CD4-positive, alpha-beta T cell treated with Interleukin-10 for 1 hour (primary cell): ENCODE data around the gene AKT1.
A peak's percentile ranks its signal among the peaks of the same experiment; 100 is the strongest.
"Not testable (repeated sequence)": the region's sequence is repeated elsewhere in the genome, so short reads cannot be mapped to it uniquely, and the experiment has no call there.

Experiments
- DNase-seq: peaks from one replicate; pipeline ENCODE4 v3.0.0-alpha.2; 2020

AKT1 gene

DNA sequence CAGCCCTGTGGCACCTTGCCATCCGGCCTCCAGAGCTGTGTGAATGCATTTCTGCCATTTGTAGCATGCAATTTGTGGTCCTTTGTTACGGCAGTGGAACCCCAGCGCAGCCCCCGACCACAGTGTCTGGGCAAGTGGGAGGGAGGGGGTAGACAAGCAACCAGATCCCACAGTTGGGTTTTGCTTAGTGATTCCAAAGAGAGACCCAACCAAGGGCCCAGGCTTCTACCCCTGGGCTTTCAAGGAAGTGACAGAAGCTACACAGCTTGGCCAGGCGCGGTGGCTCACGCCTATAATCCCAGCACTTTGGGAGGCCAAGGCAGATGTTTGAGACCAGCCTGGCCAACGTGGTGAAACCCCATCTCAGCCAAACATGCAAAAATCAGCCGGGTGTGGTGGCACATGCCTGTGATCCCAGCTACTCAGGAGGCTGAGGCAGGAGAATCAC lies 23.2 kb upstream of the AKT1 start:
- no peak for DNase-seq

DNA sequence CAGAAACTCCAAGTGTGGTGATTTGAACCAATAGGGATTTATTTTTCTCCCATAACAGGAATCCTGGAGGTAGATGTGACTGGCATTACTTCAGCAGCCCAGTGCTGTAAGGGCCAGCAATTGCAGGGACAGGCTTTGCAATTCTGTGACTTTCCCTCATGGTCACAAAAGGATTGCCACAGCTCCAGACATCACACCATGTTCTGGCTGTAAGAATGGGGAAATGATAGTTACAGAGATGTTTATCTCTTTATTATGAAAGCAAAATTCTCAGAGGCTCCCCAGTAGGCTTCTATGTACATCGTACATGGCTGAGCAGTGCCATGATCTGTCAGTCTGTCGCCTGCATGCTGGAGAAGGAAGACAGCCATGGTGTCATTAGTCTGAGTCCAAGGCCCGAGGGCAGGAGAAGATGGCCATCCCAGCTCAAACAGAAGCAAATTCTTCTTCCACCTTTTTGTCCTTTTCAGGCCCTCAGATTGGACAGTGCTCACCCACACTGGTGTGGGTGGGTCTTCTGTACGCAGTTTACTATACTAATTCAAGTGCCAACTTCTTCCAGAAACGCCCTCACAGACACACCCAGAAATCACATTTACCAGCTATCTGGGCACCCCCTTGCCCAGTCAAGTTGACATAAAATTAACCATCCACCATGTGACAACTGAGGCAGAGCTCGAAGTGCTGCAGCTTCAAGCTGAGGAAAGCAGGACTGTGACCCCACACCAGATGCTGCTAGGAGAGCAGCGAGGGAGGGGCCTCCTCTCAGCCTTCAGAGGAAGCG lies 22.6 kb upstream of the AKT1 start:
- DNase-seq = no peak

DNA sequence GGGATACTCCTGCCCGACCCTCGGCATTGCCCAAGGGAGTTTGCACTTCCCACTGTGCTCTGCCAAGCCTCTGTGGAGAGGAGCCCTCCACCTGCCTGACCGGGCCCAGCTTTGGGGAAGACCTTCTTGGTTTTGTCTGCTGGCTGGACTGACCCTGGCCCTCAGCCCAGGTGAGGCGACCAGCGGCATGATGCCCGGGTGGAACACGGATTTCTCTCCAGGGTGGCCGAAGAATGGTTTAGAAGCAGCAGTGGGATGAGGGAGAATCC lies 21.0 kb upstream of the AKT1 start:
- no peak for DNase-seq

DNA sequence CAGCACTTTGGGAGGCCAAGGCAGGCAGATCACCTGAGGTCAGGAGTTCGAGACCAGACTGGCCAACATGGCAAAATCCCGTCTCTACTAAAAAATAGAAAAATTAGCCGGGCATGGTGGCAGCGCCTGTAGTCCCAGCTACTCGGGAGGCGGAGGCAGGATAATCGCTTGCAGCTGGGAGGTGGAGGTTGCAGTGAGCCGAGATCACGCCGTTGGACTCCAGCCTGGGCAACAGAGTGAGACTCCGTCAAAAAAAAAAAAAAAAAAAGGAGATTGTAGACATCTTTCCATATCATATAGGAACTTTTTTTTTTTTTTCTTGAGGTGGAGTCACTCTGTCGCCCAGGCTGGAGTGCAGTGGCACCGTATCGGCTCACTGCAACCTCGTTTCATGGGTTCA lies 19.2 kb upstream of the AKT1 start:
- not testable (repeated sequence) for DNase-seq

DNA sequence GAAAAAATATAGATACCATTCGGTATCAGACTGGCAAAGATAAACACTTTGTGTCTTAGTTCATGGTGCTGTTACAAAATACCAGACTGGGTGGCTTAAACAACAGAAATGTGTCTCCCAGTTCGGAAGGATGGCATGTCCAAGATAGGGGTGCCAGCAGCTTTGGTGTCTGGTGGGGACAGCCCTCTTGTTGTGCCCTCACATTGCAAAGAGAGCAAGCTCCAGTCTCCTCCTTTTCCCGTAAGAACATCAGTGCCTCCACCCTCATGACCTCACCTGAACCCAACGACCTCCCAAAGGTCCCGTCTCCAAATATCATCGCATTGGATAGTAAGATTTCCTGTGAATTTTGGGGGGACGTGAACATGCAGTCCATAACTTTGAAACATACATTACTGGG lies 17.7 kb upstream of the AKT1 start:
- no peak for DNase-seq

DNA sequence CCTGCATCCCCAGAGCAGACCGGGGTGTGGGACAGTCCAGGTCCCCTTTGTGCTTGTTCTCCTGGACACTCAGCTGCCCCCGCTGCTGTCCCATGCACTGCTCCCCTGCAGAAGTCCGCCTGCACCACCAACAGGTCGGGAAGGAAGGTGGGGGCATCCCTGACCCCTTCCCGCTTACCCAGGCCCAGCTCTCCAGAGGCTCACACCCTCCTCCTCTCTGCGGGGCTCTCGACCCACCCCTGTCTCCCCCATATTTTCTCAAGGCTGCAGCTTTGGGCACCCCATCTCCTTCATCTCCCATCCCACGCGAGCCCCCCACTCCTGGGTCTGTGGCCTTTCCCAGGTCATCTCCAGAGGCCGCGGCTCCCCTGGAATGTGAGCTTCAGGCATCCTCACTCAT lies 14.8 kb upstream of the AKT1 start:
- DNase-seq = no peak

DNA sequence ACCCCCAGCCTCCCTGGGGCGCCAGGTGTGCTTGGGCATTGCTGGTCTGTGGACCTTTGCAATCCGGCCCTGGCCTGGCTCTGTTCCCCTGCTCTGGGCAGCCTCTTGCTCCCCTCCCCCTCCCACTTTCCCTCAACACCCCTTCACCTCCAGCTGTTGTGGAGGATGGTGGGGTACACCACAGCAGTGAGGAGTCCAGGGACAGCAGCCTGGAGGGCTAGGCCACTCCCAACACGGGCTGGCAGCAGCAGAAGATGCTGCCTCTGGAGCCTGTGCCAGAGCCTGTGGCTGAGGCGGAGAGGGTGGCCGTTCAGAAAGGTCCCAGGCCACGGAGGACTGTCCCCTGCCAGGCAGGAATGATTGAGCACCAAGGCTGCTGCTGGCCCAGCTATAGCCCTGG lies 12.9 kb upstream of the AKT1 start:
- no peak for DNase-seq

DNA sequence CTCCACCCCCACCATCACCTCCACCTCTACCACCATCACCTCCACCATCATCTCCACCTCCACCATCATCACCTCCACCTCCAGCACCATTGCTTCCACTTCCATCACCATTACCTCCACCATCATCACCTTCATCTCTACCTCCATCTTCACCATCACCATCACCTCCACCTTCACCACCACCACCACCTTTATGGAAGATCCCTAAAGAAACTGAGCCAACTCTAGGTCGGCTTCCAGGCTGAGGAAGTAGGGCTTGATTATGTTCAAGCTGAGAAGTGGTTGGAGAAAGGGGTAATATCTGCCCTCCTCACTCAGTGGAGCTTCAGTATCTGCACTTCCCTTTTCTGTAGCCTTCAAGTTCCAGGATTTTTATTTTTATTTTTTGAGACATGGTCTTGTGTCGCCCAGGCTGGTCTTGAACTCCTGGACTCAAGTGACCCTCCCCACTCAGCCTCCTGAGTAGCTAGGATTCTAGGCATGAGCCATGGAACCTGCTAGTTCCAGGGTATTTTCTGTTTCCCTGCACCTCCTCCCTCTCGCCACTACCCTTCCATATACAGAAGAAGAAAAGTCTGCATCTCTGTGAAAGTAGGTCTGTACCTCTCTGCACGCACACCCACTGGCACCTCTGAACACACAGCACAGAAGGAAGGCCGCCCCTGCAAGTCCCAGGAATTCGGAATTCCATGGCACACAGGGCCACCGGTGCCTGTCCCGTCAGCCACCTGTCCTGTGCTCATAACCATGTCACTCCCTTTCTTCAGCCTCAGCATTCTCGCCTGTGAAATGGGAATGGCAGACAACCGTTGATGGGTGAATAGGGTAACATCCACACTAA lies 11.3 kb upstream of the AKT1 start:
- DNase-seq = no peak

DNA sequence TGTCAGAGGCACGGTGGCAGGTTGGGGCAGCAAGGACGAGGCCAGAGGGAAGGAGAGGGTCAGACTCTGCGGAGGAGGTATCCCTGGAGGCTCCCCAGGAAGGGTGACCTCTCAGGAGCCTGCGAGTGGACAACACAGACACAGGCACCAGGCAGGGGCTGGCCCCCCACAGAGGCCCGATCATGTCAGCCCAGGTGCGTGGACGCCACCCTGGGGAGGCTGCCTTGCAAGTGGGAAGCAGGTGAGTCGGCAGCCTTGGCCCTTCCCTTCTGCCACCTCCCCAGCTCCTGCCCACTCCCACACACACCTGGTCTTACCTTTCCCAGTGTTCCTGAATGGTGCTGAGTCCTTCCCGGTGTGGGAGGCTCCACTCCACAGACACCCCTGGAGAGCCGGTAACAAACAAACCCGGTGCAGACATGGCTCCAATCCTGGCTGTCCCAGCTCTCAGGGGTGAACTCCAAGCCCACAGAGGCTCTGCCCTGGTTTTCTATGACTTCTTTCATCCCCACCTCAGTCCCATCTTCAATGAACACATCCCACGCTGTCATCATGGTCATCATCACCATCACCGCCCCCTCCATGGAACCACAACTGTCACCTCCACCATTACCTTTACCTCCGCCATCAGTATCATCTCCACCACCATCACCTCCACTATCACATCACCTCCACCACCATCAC lies 10.5 kb upstream of the AKT1 start:
- DNase-seq = no peak

DNA sequence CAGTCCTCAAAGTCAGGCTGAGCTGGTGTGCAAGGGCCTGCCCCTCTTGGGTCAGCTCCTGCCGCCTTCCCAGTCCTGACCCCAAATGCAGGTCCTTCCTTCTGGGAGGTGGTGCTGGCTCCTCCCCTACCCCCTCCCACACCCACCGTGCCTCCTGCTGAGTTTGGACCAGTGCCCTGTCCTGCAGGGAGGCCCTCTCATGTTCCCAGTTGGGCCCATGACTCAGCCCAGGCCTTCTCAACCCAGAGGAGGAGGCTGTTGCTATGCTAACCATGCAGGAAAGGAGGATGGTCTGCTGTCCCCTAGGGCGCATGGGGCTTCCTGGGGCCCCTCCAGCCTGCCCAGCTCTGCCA lies 9.8 kb upstream of the AKT1 start:
- DNase-seq = no peak

DNA sequence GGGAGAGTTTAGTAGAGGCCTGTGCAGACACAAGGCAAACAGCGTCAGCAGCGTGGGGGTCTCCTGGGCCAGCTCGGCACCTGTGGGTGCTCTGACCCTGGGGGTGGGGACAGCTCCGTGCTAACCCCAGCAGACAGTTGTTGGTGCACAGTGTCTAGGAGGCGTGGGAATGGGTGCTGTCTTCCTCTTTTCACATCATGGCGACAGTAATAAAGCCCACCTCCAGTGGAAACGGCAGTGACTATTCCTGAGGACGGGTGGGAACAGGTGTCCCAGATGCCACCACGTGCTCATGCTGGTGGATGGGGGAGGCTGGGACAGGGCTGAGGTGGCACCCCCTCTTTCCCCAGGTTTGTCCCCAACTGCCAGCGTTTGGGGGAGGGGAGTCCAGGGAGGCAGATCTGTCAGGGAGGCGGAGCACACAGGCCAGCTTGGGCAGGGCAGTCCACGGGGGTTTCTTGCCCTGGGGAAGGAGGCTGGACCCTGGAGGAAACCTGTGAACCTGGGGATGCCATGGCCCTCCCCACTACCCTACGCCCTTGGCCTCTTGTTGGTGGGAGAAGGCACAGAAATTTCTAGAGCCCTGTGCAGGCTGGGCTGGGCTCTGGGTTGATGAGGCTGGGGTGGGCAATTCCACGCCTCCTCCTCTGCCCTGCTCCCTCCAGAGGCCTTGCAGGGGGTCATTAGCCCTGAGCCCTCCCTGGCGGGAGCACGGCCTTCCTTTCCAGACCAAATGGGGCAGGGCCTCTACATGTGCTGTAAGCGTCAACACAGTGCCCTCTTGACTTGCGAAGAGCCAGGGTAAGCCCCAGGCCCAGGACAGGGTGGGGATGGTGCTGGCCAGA lies 9.2 kb upstream of the AKT1 start:
- DNase-seq = no peak

DNA sequence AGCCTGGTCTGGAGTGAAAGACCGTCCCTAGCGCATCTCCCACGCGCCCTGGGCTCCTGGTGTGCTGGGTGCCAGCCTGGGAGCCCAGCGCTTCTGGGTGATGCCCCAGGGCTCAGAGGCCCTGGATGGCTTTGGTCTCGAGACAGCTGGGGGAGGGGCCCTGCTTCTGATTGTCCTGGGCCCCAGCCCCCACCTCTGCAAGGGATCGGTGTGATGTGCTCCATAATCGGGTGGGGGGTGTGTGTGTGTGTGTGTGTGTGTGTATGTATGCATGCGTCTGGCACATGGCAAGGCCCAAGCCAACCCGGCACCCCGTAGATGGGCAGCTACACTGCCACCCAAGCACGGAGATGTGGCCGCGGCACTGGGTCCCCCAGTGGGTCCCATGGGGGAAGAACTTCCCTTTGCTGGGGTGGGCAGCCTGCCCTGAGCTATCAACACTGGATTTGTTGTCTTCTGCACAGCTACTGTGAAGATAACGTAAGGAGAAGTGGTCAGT lies 8.4 kb upstream of the AKT1 start:
- DNase-seq = no peak

DNA sequence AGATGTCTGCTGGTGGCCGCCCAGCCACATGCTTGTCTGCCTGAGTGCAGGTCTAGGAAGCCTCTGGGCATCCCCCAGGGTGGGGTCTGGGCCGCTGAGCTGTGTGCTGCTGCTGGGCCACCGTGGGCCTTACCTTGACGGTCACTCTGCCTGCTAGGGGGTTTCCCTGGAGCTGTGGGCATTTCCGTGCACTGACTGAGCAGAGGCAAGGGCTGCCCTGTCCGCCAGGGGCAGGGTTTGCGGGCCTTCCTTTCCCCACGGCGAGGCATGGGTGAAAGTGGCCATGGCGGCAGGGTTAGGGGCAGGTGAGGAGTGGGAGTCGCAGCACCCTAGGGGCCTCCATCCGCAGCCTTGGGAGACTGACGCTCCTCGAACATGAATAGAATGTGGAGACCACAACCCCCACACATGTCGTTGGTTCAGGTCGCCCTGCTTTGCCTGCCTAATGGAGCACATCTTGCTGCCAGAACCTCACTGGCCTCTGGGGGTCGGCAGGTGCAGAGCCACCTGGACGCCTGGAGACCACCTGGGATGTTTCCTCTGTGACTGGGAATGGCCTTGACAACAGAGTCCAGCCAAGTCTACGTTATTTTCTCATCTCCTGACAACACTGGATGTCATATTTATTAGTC lies 7.8 kb upstream of the AKT1 start:
- no peak for DNase-seq

DNA sequence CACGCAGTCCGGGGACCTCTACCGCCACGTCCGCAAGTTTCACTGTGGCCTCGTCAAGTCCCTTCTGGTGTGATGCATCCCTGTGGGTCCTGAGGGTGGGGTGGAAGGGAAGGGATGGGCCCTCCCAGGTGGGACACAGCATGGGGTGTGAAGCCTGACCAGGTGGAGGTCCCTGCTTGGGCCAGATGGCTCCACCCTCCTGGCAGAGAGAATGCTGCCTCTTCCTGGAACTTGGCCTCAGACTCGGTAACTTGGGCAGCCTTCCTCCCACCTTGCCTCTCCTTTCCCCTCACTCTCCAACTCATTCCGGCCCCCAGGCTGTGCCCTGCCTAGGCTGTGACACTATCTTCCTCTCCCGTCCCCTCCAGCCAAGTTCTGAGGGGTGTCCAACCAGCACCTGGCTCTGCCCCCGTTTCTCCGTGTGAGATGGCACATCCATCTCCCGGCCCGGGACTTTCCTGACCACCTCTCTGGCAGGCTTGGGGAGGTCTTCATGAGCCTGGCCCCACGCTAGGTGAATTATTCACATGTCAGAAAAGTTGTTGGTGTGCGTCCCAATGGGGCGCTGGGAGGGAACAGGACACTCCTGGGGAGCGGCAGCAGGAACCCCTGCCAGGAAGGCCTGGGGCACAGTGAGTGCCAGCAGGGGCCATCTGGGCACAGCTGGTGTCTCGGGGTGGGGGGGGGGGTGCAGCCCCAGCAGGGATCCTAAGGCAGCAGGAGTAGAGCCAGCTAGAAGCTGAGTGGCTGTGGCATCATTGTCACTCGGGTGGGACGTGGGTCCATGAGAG lies 7.0 kb upstream of the AKT1 start:
- DNase-seq = no peak

DNA sequence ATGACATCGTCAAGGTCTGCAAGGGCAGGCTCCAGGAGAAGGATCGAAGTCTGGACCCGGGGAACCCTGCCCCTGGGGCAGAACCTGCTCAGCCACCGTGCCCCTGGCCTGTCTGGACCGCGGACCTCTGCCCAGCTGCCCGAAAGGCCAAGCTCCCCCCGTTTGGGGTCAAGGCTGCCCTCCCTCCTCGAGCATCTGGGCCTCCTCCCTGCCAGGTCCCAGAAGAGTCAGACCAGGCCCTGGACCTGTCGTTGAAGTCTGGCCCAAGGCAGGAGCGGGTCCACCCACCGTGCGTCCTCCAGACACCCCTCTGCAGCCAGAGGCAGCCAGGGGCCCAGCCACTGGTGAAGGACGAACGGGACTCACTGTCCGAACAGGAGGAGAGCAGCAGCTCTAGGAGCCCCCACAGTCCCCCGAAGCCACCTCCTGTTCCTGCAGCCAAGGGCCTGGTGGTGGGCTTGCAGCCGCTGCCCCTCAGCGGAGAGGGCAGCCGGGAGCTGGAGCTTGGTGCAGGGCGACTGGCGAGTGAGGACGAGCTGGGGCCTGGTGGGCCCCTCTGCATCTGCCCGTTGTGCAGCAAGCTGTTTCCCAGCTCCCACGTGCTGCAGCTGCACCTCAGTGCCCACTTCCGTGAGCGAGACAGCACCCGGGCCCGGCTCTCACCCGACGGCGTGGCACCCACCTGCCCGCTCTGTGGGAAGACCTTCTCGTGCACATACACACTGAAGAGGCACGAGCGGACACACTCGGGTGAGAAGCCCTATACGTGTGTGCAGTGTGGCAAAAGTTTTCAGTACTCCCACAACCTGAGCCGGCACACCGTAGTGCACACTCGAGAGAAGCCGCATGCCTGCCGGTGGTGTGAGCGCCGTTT lies 6.2 kb upstream of the AKT1 start:
- no peak for DNase-seq

DNA sequence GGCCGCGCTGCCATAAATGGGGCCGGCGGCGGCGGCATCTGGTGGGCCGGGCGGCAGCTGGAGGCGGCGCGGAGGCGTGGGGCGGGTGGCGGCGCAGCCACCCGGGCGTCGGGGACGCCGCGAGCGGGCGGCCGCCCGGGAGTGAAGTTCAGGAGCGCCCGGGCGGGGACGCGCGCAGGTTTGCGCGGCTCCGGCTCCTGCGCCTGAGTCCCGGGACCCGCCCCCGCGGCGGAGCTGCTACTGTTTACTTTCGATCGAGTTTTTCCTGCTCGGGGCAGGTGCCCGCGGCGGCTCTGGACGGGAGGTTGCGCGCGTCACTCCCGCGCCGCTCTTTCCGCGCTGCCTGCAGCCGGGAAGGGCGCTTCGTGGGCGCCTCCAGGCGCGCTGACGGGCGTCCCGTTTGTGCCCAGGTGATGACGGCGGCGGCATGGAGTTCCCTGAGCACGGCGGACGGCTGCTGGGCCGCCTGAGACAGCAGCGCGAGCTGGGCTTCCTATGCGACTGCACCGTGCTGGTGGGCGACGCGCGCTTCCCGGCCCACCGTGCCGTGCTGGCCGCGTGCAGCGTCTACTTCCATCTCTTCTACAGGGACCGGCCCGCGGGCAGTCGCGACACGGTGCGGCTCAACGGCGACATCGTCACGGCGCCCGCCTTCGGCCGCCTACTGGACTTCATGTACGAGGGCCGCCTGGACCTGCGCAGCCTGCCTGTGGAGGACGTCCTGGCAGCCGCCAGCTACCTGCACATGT lies 5.4 kb upstream of the AKT1 start, which contains the start of gene ZBTB42:
ZBTB42 (plus strand) TSS at position 331 of the 749 bp plus-strand sequence; CDS start at position 428, 97 bp downstream.
- peak; percentile 77 for DNase-seq

DNA sequence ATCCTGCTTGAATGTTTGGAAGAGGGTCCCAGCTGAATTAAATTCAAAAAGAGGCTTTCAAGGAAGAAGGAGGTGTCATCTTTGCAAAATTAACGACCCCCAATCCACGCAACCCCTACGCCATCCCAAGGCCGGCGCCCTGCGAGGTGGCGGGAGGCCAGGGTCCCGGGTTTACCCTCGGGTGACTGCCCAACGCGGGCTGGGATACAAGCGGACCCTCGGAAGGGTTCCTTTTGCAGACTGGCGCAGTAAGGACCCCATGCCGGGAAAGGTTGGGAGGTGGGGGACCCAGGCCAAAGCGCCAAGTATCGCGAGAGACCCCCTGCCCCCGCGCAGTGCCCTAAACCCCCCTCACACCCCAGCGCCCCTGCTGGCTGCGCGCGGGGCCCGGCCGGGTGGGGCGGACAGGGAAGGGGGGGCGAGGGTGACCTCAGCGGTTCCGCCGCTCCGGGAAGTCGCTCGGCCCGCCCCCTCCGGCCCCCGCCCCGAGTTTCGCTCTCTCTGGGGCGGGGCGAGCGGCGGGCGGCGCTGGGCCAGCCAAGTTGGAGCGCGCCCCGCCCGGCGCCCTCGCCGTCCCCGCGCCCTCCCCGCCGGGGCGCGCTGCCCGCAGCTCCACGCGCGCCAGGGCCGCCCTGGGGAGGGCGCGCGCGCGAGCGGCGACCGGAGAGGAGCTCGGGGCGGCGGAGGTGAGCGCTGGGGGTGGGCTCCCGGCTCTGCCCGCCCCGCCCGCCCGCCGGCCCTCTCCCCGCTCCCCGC lies 4.6 kb upstream of the AKT1 start:
- peak; percentile 90 for DNase-seq

DNA sequence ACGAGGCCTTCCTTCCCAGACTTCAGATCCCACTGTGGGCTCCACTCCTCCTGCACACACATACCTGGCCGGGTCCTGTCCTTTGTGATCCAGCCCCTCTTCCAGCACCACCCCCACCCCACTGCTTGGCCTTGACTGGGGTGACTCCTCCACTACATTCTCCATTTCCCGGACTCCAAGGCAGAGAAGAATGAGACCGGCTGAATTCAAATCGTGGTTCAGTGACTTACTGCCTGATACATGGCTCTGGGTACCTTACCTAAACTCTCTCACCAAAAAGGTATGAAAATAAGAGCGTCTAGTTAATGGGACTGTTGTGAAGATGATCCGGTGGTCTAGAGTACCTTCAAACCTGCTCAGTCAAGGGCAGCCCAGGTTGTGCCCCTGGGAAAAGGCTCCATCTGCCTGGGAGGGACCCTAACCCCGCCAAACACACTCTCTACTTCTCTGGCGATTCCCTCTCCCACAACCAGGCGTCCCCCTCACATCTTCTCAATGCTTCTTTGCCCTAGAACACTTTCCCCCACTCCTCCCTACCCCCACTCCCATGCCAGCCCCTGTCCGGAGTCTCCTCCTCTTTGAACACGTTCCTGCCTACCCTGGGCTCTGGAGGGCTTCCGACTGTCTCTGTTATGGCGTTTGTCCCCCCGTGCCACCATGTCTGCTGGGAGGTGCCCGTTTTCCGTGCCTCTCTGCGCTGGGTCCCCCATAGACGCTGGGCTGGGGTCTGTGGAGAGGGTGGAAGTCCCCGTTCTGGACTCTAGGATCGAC lies 3.9 kb upstream of the AKT1 start:
- peak; percentile 23 for DNase-seq
